GM20431 (cell line): ENCODE data around the gene DHX29.

Experiments used
- in situ Hi-C: fragments of 300-500 bp; cut with MseI, MboI; formaldehyde crosslinking; loops from one replicate; pipeline ENCODE4 v1.15.0; 2020; ENCODE audit warnings: low sequenced_read_pairs; ENCODE audit not compliant: unreplicated experiment

DHX29 gene

DNA sequence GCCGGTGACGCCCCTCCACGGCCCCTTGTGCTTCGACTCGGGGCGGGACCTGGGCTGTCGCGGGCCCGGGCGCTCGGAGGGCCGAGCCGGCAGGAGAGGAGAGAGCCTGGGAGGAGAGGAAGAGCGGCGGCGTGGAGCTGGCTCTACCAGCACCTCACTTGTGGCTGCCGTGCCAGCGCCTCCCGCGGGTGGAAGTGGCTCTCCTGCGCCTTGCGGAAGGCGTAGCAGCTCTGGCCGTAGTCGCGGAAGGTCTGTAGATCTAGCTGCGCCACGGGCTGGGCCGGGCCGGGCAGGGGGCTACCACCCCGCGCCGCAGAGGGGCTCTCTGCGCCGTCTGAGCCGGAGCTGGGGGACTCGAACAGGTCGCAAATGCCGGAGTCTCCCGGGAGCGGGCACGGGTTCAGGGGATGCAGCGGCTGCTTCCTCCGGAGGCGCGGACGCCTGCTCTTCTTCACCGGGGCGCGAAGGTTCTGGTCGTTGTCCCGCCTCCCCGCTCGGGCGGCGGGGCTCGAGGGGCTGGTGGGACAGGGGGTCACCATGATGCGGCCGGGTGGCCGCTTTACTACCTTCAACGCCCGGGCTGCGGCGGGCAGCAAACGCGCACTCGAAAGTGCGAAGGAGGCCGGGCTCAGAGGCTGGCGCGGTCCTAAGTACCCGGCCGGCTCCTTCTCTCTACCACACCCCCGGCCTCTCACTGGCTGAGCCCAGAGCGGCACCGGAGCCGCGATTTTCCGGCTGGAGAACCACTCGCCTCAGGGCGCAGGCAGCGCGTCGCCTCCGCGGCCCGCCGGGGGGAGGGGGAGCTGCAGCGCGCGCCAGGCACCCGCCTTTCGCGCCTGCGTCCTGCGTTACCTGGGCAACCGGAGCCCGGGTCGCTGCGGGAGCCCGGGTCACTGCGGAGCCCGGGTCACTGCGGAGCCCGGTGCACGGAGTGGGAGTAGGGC, 74.2 kb downstream of the DHX29 start, which contains the start of gene CCNO:
Gene CCNO (minus strand): TSS at position 624 of the 944 bp plus-strand sequence. CDS start 85 bp downstream, at position 539.
- in situ Hi-C loops = no loop called here

DNA sequence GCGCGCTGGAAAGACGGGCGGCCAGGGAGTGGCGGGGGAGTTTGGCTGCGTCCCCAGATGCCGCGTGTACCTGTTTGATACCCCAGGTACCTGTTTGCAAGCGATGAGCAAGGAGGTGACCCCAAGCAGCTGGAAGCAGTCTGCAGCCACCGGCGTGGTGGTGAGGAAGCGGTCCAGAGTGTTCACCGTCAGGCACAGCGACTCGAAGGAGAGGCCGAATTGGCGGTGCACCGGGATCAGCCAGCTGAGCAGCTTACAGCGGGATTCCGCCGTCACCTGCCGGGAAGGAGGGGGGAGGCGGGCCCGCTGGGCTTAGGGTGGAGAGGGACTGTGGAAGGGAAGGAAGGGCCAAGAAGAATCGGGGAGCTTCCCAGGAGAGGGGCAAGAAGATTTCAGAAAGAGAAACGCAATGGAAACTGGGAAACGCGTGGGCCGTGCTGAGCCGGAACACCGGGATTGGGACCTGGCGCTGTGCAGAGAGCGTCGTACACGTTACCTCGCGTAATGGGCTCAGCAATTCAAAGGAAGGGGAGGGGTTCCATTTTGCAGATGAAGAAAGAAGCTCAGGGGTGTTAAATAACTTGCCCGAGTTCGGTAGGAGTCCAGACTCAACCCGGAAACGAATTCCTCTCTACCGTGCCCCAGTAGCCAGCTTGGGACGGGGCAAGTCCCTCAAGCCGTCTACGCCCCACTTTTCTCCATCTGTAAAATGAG, 75.1 kb downstream of the DHX29 start:
- in situ Hi-C loops = no loop called here

DNA sequence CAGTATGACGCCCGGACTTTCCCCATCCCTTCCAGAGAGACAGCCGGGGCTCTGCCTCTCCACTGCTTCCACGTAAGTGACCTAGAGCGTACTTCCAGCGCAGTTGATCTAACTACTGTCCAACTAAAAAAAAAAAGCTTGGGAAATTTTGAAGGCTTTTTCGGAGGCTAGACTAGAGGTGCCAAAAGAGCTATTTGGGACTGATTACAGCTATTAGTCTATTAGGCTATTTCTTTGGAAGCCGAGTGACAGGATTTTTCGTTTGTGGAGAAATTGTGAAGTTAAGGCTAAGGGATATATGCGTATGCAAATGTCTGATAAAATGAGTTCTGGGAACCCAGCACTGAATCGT, 75.6 kb downstream of the DHX29 start:
- in situ Hi-C loops = no loop called here

DNA sequence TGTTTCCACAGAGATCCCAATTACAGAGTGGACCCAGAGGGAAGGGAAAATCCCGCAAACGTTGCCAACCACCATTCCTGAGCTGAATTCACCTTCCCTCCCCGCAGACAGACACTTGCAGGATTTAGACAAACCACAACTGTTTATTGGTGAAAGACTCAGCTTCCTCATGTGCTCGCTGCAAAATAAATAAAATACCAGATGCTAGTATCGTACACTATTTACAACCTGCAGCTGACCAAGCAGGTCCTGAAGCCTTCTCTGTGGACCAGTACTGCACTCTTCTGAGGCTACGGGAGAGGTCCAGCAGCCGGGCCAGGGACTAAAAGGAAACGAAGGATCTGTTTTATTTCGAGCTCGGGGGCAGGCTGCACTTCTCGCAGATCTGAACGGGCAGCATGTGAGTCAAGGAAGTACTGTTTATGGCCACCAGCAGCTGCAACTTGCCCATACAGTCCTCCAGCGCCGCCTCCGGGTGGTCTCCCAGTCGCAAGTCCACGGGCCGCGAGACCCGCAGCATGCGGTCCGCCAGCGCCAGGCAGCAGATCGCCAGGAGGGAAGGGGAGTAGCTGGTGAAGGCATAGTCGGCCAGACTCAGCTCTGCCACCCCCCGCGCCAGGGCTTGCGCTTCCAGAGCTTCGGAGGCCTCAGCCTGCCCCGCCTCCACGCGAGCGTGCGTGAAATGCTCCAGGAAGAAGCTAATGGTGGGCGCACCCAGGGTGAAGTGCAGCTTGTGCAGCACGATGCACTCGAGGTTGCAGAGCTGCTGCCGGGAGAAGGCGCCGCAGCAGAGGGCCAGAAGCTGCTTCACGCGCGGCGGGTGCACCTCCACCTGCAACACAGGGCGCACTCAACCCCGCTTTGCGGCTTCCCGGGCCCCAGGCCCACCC, 76.2 kb downstream of the DHX29 start:
- in situ Hi-C loops = no loop called here

DNA sequence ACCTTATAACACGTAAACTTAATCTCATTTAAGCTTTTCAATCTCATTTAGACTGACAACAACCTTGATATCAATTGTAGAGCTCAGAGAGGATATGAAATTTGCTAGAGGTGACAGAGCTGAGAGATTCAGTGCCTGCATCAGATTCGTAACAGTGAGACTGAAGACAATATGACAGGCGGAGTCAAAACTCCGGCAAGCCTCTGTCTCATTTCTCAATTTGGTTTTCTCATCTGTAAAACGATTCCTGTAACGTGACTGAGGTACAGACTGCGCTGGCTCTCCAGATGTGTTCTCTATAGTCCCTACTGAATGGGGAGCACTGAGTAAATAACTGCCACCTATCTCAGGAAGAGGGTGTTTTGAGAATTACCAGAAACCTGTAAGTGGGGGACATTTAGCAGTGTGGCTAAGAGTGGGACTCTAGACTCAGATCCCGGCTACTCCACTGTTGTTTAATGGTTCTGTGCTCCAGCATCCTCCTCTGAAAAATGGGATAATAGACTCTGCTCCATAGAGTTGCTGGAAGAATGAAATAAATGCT, 77.3 kb downstream of the DHX29 start:
- in situ Hi-C loops = no loop called here

DNA sequence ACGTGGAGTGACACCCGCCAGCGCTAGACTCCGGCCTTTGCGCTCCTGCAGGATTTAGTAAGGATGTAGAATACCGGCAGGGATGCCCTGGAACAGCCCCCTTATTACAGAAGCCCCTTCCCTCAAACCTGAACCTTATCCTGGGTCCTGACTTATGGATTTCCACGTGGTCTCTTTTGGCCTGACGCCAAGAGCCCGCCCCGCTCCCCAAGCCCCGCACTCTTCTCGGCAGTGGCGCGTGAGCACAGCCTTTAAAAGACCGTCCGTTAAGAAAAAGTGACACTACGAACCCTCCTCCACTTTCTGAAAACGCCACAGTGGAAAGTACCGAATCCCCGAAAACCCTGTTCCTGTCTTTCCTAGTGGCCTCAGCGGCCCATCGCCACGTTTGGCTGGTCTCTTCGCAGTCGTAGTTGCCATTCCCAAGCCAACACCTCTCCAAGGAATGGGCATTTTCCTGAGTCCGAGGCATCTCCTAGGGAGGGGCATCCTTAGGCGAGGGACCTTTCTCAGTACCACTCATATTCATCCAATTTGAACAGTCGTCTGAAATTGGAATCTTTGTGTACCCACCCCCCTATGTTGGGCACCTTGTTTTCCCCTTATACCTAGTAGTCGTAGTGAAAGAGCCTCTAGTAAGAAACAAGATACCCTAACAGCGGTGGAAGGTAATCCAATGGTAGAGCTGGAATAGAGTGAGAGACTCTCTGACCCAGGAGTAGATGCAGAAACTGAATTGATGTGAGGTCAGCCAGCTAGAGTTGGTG, 79.6 kb downstream of the DHX29 start:
- in situ Hi-C loops = no loop called here

DNA sequence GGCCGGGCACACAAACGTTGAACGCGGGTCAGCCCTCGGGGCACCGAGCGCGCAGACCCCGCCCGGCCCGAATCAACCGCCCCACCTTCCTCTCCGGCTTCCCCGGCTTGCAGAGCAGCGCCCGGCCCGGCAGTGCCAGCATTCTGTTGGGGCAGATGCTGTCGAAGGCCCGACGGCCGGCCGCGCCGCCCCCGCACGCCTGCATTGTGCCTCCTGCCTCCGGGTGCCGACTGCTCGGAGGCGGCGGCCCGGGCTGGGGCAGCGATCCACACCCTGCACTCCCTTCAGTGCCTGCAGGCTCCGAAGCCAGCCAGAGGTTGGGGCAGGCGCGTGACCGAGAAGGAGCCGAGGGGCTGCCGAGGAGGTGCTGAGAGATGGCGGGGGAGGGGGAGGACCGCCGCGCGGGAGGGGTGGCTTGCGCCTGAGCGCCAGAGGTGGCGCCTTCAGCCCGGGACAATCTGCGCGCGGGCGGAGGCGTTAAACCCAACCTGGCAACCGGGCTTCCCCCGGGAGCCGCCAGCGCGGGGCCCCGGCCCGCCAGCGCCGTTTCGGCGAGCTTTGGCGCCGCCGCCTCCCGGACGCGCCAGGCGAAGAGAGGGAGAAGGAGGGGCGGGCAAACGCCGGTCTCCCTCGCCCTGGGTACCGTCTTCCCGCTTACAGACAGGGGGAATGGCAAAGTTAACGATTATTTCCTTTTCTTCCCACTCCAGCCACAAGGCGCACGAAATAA, 80.4 kb downstream of the DHX29 start, which contains the start of gene MCIDAS:
Gene MCIDAS (minus strand): TSS at position 382 of the 730 bp plus-strand sequence. CDS start 177 bp downstream, at position 205.
- in situ Hi-C loops = no loop called here

DNA sequence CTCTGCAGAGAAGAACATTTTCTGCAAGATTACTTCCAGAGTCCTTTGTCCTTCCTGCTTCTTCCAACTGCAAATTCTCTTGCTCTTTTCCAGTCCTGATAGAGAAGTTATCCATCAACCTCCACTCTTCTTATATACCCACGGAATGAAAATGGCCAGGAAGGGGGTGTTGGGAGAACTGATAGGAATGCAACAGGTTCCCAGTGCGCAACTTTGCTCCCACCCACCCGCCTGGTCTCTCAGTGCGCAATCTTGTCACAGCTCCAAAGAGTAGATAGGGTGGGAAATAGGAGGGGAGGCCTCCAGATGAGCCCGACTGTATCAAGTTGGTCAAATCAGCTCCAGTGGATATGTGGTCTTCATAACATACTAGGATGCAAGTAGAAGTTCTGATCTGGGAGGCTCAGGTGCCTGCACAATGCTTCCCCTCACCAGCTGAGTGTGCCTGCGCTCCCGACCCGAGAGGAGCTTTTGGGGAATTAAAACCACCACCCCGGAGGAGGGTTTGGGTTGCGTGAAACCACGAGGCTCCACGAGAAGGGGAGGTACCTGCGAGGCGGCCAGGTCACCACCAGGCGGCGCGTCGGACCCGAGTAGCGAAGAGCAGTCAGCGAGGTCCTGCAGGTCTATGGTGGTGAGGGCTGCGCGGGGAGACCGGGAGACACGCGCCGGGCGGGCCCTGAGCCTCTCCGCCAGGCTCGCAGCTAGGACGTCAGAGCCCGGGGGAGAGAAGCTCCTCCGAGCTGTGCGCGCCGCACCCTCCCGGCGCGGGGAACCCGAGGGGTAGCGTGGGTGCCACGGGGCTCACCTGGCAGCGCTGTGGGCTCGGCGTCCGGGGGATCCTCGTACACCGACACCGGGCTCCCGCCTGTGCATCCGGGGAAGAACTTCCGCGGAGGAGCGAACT, 81.2 kb downstream of the DHX29 start:
- in situ Hi-C loops = no loop called here

DNA sequence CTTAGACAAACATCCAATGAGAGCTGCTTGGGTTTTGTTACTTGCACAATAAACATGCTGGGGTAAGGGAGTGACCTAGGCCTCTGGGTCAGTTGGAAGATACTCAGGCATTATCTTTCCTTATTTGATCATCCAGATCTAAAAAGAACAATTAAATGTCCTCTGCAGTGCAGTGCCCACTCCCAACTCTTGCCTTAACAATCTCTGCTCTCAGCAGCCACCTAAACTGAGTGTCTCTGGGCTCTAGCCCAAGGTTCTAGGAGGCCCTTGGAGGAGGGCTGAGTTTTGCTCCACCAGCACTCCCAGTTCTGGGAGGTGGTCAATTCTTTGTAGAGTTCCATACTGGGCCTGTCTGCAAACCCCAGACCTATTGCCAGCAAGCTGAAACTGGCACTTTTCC, 82.1 kb downstream of the DHX29 start:
- in situ Hi-C loops = no loop called here

DNA sequence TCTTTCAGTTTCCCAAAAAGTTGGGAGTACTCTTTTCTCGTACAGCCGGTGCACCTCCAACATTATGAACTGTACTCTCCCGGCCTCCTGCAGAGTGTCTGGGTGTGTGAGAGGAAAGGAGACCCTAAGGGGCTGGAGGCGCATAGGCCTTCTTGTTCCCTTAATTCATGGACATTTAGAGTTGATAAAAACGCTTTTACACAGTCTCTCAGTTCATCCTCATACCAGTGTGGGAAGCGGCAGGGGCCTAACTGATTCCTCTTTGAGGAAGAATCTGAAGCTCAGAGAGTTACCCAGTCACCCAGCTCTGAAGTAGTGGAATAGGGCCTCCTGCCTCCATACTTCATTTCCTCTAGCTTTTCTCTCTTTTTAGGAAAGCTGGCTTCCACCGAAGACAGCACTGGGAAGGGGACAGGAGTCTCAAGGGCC, 83.7 kb downstream of the DHX29 start:
- in situ Hi-C loops = no loop called here

DNA sequence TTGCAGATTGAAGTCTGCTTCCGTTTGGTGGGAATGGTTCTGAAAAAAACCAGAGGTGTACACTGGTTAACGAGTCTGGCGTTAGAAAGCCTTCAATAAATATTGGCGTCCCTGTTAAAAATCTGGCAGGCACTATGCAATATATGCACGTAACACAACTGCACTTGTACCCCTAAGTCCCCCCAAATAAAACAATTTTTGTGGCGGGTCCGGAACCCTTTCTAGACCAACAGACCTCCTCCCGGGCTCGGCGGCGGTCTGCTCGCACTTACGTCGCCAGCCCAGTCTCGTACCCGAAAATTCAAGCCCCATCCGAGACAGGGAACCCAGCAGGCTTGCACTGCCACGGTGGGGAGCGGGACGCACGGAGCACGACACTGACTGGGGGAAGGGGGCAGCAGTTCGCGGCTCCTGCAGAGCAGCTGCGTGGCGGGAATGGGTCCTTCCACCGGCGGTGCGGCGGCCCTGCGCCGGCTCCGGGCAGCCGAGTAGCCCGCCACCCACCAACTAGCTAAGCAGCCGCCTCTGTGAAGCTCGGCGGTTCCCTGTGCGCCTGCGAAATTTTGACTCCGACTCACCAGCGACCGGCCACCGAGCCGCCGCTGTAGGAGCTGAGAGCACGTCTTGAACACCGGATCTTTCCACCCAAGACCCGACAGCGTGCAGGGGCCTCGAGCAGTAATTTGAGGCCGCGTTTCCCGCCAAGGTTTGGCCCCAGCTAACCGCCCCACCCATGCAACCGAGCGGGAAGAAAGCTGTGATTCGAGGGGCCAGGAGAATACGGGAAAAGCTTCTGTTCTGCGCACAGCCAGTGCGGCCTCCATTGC, 84.3 kb downstream of the DHX29 start:
- in situ Hi-C loops = no loop called here

DNA sequence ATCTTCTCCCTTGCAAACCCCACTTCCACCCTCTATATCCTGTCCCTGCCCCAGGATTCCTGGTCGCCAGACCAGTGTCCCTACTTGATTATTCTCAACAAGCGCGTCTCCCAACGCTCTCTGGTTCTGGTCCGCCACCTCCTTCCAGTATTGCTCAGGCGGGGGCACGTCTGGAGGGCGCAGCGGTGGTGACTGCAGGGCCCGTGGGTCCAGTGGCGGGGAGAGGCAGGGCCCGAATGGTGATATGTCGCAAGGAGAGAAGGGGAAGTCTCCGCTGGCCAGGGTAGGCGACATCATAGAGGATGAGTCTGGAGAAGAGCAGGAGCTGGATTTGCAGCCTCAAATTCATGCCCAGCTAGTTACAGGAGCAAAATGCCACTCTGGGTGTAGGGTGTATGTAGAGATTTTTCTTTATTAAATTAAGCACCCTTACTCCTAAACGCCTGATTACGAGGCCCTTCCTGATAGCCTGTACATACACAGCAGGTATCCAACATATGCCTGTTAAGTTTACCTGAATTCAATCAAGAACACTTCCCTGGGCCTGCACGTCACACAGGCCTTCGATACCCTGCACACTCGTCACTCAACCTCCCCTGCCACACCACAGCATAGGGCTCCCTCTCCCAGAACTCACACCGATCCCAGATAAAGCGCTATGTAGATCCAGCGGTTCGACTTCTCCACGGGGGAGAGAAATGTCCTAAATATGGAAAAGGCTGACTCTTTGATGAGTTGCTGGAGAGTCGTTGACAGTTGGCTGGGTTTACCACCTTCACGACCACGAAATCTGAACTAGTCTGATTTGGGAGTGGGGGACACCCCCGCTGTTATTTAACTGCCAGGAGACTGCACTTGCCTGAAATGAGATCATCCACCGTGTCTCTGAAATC, 85.2 kb downstream of the DHX29 start:
- in situ Hi-C loops = no loop called here

DNA sequence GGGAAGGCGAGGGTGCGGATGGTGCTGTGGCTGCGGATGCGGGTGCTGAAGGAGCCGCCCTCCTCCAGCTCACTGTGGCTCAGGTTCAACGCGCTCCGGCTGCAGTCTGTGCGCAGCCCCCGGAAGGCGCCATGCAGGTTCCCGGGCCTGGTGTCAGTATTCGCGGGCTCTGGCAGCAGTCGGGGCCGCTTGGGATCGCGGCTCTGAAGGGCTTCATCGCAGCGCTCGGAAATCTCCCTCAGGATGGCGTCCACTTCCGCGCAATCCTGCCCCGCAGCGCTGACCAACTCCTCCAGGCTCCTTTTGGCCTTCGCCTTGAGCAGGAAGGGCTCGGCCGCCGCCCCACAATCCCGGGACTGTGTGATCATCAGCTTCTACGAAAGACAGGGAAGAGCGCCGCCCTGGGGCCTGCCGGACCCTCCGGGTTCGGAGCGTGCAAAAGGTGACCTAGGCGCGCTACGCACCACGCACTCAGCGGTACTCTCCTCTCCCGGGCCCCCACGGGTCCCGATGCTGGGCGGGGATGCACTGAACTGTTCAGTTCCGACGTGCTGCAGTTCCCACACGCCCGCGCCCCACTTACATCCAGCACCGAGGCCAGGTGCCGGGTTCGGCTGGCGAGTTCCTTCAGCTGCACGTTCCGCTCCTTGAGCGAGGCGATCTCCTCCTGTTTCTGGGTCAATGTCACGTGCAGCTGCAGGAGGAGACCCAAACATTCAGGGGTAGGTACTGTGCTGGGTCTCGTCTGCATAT, 86.9 kb downstream of the DHX29 start:
- in situ Hi-C loops = no loop called here

DNA sequence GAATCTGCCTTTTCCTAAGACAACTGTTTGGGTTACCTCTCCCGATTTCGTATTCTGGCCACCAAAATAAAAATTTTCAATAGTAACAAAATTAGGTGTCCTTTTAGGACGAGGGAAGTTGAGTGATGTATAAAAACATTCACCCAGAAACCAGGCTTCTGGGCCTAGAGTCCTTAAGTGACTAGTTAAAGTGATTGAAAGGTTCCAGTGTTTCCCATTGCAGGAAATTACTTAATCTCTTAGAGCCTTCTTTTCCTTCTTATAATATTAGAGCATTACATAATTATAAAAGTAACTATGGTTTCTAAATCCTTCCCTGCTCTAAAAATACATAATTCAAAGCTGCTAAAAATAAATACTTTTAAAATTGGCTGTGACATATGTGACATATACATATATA, 87.7 kb downstream of the DHX29 start:
- in situ Hi-C loops = no loop called here

DNA sequence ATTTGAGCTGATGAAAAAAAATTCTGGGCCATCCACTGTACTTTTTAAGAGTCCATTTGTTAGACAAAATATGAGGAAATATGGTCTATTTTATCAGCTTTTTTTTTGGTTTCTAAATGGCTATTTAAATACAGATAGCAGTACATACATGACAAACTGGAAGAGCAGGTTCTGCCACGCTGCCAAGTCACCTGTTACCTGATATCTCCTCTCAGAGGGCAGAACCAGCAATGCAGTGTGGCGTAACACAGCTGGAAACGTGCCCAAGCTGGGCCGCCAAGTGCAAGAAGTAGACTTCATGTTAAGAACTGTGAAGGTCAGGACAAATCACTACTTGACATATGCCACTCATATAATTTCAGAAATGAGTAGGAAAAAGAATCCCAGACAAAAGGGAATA, 88.5 kb downstream of the DHX29 start:
- in situ Hi-C loops = no loop called here
